ENCODE results near the gene CCNI2. TPM values are rescaled to one million over a fixed set of nuclear protein-coding genes. Genes with fewer than 3 reads are reported as not detected.

CCNI2 gene
- total and polyA plus RNA-seq, 10 of the 15 experiments (the other 5 are each of a cell fraction or from before 2014, with no cell fraction given) = 1.8 to 8.0 (median 3.2) TPM

GRCh38 chr5:132788508-132788907 is 41.3 kb downstream of the CCNI2 start:
- no peaks in the 10 kb centered on the region for H3K27me3 ChIP-seq (replicated peaks in 1 of 2; ENCODE audit: control insufficient read depth in 2 of 2, insufficient read depth in 2 of 2, low read length in 1 of 2)
- DNase-seq (ENCODE audit: low read depth, low spot score) = no peak
- H3K4me2 ChIP-seq (ENCODE audit: control insufficient read depth, insufficient read depth) = no peak overlapping the region
- no peak overlapping the region for H3K9ac ChIP-seq (ENCODE audit: control insufficient read depth, insufficient read depth, low read length)
- H3K79me2 ChIP-seq (ENCODE audit: control insufficient read depth, insufficient read depth, low read length) = no peaks in the 10 kb centered on the region
- H3K4me1 ChIP-seq (ENCODE audit: control insufficient read depth, insufficient read depth, low read length) = 0 out of 2 replicates have a peak, but pooled peaks cover 3% of the 10 kb centered on the region
- SMC1A ChIA-PET (ENCODE audit: uncharacterized antibody, unreplicated experiment) = interaction anchor here (1.0 to 1.7 kb wide), 2 partner anchors 12 to 29 kb away, joined by 3 to 9 read pairs; no protein-coding TSS in a partner anchor
- no peak overlapping the region for H2AFZ ChIP-seq (ENCODE audit: control insufficient read depth, low read depth, low read length)
- WGBS (ENCODE audit: insufficient coverage, insufficient replicate concordance, low lambda C conversion rate, missing lambda C conversion rate) = 95% methylated on average over 1 of the region's 1 CpG
- POLR2A ChIA-PET = interaction anchor here (0.7 kb wide), 1 partner anchor 70 kb away, joined by 12 read pairs; no protein-coding TSS in a partner anchor
- in situ Hi-C loops (cut with MboI) (no loop called here), intact Hi-C loops (cut with micrococcal nuclease; ENCODE audit: unreplicated experiment) (no loop called here)
- no peaks in the 10 kb centered on the region for H3K9me3 ChIP-seq (replicated peaks; ENCODE audit: control insufficient read depth, insufficient read depth, low read length)
- no peak overlapping the region for H3K27ac ChIP-seq (ENCODE audit: control insufficient read depth, insufficient read depth)
- ATAC-seq = no peak
- BruUV-seq (replicated peaks) = no TSS peak
- H3K4me3 ChIP-seq = no peak overlapping the region
- FAIRE-seq = no peak
- no peaks in the 10 kb centered on the region for H3K36me3 ChIP-seq (ENCODE audit: control insufficient read depth in 2 of 2, insufficient read depth in 2 of 2, low read length in 1 of 2)
- RAD21 ChIA-PET (ENCODE audit: unreplicated experiment) = interaction anchor here (1.4 kb wide), 1 partner anchor 13 kb away, joined by 8 read pairs; no protein-coding TSS in a partner anchor
- no peaks in the 10 kb centered on the region for H4K20me1 ChIP-seq (ENCODE audit: control insufficient read depth, insufficient read depth)
- CTCF ChIA-PET = no interaction called here
- TF ChIP-seq SREBF1 (IDR thresholded peaks at IDR 0.05; ENCODE audit: low read length) = no peak
- no peak for TF ChIP-seq CHD2 (IDR thresholded peaks at IDR 0.05; ENCODE audit: borderline replicate concordance, low read depth, low read length)
- no peak for TF ChIP-seq TAF1 (IDR thresholded peaks at IDR 0.05; ENCODE audit: borderline replicate concordance, low read depth, low read length)
- no peak for TF ChIP-seq GATAD2B (conservative IDR thresholded peaks at IDR 0.05; ENCODE audit: low read depth)
- no peak for TF ChIP-seq SMAD1 (IDR thresholded peaks at IDR 0.05; ENCODE audit: low read depth, partially characterized antibody)
- TF ChIP-seq PRDM15 (CRISPR knock-in tag; IDR thresholded peaks at IDR 0.05) = no peak
- TF ChIP-seq MTA3 (IDR thresholded peaks at IDR 0.05; ENCODE audit: borderline replicate concordance, low read length) = no peak
- TF ChIP-seq ESRRA (IDR thresholded peaks at IDR 0.05; ENCODE audit: low read length) = no peak
- TF ChIP-seq ZNF217 (IDR thresholded peaks at IDR 0.05) = no peak
- no peak for TF ChIP-seq USF2 (IDR thresholded peaks at IDR 0.05; ENCODE audit: borderline replicate concordance, low read depth, low read length)
- TF ChIP-seq STAT3 (IDR thresholded peaks at IDR 0.05; ENCODE audit: low read depth, low read length) = no peak
- no peak for TF ChIP-seq KLF5 (IDR thresholded peaks at IDR 0.05; ENCODE audit: partially characterized antibody)
- no peak for TF ChIP-seq STAT1 (conservative IDR thresholded peaks at IDR 0.05)
- no peak for TF ChIP-seq TCF12 (IDR thresholded peaks at IDR 0.05; ENCODE audit: low read depth, low read length)
- no peak for TF ChIP-seq GABPA (IDR thresholded peaks at IDR 0.05; ENCODE audit: low read depth)
- no peak for TF ChIP-seq SIN3A (IDR thresholded peaks at IDR 0.05; ENCODE audit: low read depth, low read length)
- no peak for TF ChIP-seq CBFB (IDR thresholded peaks at IDR 0.05; ENCODE audit: low read depth)
- no peak for TF ChIP-seq RAD21 (IDR thresholded peaks at IDR 0.05; ENCODE audit: insufficient read depth, low read depth, low read length)
